HuH-7 (cell line): ENCODE data around the gene SNX13.

Source experiments
- DNase-seq: peaks from one replicate; pipeline ENCODE4 v3.0.0; 2011; ENCODE audit warnings: low spot score

SNX13 gene

GRCh38 chr7:17774716-17775288 lies 165.5 kb downstream of the SNX13 start:
- DNase-seq, result no peak

- DNase-seq, result no peak
These were observed 166.0 kb downstream of the SNX13 start for GRCh38 chr7:17774248-17774647.

GRCh38 chr7:17773289-17773626 lies 167.0 kb downstream of the SNX13 start:
- peak; percentile 49 for DNase-seq

- DNase-seq, result no peak
These were observed 167.6 kb downstream of the SNX13 start for GRCh38 chr7:17772581-17773288.

- no peak for DNase-seq
These were observed 168.3 kb downstream of the SNX13 start for GRCh38 chr7:17771901-17772408.

GRCh38 chr7:17770710-17771375 lies 169.5 kb downstream of the SNX13 start:
- DNase-seq, result no peak

- peak; percentile 33 for DNase-seq
These were observed 170.4 kb downstream of the SNX13 start for GRCh38 chr7:17769918-17770317.

- DNase-seq, result no peak
These were observed 182.3 kb downstream of the SNX13 start for GRCh38 chr7:17758008-17758407.

- DNase-seq, result no peak
These were observed 194.2 kb downstream of the SNX13 start for GRCh38 chr7:17746020-17746530.

- no peak for DNase-seq
These were observed 194.7 kb downstream of the SNX13 start for GRCh38 chr7:17745610-17746009.

- no peak for DNase-seq
These were observed 197.0 kb downstream of the SNX13 start for GRCh38 chr7:17743316-17743715.

GRCh38 chr7:17741426-17741825 lies 198.9 kb downstream of the SNX13 start:
- DNase-seq, result no peak
